GM12864 (cell line): Measurements from ENCODE around the gene ERICH3.
A peak's percentile ranks its signal among the peaks of the same experiment; 100 is the strongest.

ENCODE experiments used
- DNase-seq: peaks from one replicate; pipeline ENCODE4 v3.0.0-alpha.2; 2011; ENCODE audit warnings: low read depth
- H3K4me3 ChIP-seq: 2 replicates; pipeline ENCODE4 v1.5.1; 2011; ENCODE audit warnings: mild to moderate bottlenecking, low read depth, low read length, control low read depth
- CTCF ChIP-seq: IDR thresholded peaks from 2 replicates; pipeline ENCODE4 v1.5.1; 2011; ENCODE audit warnings: low read depth, mild to moderate bottlenecking, moderate library complexity, low read length, control low read depth, inconsistent platforms; ENCODE audit errors: missing control alignments

Gene ERICH3

GRCh38 chr1:74690364-74690696 is 16.7 kb upstream of the ERICH3 start:
- no peak for DNase-seq
- H3K4me3 ChIP-seq: no peak overlapping the region
- TF ChIP-seq CTCF: no peak

DNA sequence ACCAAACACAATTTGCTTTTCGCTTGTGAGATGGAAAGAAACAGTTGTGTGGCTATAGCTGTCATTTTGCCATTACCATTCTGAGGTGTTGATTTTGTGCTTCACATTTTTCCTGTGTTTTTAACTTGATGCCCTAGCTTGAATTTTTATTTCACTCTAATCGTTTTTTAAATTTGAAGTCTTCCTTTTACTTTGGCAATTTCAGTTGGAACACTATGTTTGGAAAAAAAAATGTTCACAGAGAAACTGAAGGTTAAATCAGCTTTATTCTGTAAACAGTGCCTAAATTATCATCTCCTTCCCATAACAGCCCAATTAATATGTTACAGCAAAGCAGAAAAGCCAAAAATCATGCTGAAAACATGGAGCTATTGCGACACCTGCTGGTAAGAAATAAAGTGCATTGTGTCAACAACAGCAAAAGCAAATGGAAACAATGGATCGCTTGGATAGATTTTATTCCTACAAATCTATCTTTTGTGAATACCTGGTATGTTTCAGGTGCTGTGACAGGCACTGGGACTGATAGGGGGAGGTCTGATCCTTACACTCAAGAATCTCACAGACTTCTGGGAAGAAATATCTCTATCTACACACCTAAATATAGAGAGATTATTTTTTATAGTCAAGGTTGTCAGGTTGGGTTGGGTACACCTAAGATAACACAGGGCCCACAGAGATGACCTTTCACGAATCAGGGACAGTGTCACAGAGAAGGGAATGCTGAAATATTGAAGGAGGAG is 16.2 kb upstream of the ERICH3 start:
- TF ChIP-seq CTCF: peak; percentile 59
- DNase-seq: peak; percentile 25
- H3K4me3 ChIP-seq: no peak overlapping the region

DNA sequence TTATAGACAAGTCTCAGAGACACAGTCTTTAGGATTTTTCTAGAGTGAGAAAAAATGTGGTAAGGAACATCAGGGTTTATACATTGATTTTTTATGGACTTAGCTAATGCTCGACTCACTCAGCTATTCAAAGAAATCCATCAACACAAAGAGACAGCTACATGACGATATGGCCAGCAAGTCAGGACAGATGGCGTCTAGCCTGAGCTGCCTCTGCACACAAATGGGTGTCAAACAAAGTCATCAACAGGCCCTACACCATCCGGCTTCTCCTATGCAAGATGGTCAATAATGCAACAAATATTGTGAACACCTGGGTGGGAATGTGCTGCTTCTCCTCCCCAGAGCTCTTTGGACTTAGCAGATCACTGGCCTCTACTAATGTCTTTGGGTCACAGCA is 13.3 kb upstream of the ERICH3 start:
- TF ChIP-seq CTCF: no peak
- DNase-seq: no peak
- no peak overlapping the region for H3K4me3 ChIP-seq

DNA sequence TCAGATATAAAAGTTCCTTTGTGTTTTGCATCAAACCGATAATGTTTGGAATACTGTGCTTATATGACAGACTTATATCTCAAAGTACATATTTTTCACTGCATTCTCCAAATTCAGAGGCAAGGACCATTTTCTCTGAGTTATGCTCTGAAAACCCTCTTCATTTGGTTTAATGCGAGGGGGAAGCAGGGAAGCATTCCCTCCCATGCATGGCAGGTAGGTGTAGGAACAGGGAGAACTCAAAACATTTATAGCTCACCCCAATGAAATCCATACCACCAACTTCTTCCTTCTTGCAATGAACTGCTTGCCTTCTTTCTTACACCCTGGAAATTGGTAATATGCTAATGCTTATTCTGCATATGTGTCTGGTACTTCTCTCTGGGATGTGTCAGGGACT is 10.7 kb upstream of the ERICH3 start:
- no peak for DNase-seq
- no peak overlapping the region for H3K4me3 ChIP-seq
- no peak for TF ChIP-seq CTCF

DNA sequence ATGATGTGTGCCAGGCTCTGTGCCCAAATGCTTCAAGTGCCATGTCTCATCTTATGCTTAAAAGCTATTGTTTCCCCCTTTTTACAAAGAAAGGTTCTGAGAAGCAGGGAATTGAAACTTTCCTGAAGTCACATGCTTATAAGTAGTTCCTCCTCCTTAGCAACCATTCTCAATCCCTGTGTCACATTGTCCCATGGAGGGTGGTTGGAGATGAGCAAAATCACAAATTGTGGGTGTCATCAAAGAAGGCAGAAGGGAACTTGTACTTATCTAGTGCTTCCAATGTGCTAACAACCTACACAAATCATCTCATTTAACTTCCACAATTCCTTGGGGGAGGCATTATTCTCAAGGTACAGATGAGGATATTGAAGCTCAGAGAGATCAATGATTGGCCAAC is 10.1 kb upstream of the ERICH3 start:
- H3K4me3 ChIP-seq: no peak overlapping the region
- no peak for TF ChIP-seq CTCF
- no peak for DNase-seq

DNA sequence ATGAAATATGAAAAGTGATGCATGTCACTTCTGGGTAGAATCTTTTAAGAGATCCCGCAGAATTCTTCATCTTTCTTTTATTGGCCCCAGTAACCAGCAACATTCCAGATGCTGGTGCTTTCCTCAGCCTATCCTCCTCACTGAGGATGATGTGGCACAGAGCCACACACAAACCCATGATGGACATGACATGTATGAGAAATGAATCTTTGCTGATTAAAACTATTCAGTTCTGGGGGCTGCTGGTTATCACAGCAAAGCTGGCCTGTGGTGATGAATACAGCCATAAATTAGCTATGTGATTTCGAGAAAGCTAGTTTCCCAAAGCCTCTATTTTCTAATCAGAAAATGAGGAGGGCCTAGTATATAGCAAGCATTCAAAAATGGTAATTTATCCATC is 8.3 kb upstream of the ERICH3 start:
- no peak for DNase-seq
- H3K4me3 ChIP-seq: no peak overlapping the region
- TF ChIP-seq CTCF: no peak

DNA sequence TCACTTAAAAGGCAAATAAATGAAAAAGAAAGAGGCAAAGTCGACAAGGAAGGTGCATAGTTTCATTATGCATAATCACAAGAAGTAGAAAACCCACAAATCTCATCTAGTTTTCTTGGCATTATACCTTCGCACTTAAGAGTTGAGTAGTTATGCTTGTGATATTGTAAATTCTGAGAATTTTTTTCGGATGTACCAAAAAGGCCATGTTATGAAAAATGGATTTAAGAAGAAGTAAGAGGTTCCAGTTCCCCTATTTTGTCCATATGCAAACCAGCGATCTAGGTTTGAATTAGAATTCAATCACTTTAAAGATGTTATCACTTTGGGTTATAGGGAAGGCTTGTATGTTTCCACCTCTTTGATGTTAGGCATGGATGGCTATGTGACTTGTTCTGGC is 7.9 kb upstream of the ERICH3 start:
- TF ChIP-seq CTCF: no peak
- DNase-seq: peak; percentile 18
- H3K4me3 ChIP-seq: no peak overlapping the region
